ENCODE measurements around the gene NDUFB8. TPM values are rescaled to one million over a fixed set of nuclear protein-coding genes. Genes with fewer than 3 reads are reported as not detected.

Gene NDUFB8
- total RNA-seq, 2 donors from 2014 or later: 162 to 192 TPM

- Mint-ChIP-seq H3K4me1 (peaks cover 40% of the 10 kb centered on the region), H3K4me3 (peak overlapping the region; percentile 49), H3K9me3 (no peaks in the 10 kb centered on the region), H3K27ac (no peak overlapping the region), H3K27me3 (ENCODE audit: insufficient read depth) (peaks cover 100% of the 10 kb centered on the region), H3K36me3 (ENCODE audit: low read depth) (no peaks in the 10 kb centered on the region)
- Histone ChIP-seq H3K9me3 (ENCODE audit: control insufficient read depth, low read length) (no peaks in the 10 kb centered on the region), H3K4me1 (ENCODE audit: control insufficient read depth, insufficient read depth, low read length) (peaks cover 28% of the 10 kb centered on the region), H3K27me3 (ENCODE audit: control insufficient read depth, insufficient read depth, low read length, poor library complexity, severe bottlenecking) (peaks cover 97% of the 10 kb centered on the region), H3K9ac (ENCODE audit: extremely low read depth, low read length, poor library complexity, severe bottlenecking) (no peak overlapping the region), H3K36me3 (ENCODE audit: control insufficient read depth, insufficient read depth, low read length) (no peaks in the 10 kb centered on the region), H3K4me3 (ENCODE audit: low read length) (peak overlapping the region; percentile 67), H3K27ac (ENCODE audit: low read depth, low read length) (no peak overlapping the region)
- TF ChIP-seq, protein P1, sequence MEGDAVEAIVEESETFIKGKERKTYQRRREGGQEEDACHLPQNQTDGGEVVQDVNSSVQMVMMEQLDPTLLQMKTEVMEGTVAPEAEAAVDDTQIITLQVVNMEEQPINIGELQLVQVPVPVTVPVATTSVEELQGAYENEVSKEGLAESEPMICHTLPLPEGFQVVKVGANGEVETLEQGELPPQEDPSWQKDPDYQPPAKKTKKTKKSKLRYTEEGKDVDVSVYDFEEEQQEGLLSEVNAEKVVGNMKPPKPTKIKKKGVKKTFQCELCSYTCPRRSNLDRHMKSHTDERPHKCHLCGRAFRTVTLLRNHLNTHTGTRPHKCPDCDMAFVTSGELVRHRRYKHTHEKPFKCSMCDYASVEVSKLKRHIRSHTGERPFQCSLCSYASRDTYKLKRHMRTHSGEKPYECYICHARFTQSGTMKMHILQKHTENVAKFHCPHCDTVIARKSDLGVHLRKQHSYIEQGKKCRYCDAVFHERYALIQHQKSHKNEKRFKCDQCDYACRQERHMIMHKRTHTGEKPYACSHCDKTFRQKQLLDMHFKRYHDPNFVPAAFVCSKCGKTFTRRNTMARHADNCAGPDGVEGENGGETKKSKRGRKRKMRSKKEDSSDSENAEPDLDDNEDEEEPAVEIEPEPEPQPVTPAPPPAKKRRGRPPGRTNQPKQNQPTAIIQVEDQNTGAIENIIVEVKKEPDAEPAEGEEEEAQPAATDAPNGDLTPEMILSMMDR (conservative IDR thresholded peaks at IDR 0.05): peak; percentile 99
- peak; percentile 90 for DNase-seq
- 3 to 4% methylated on average over 19 to 58 of the region's 59 CpGs for WGBS, 2 experiments (ENCODE audit: insufficient coverage in 1 of 2, insufficient read length in 1 of 2)
Observed at GRCh38 chr10:100482181-100482833, 47.4 kb downstream of the NDUFB8 start.

DNA sequence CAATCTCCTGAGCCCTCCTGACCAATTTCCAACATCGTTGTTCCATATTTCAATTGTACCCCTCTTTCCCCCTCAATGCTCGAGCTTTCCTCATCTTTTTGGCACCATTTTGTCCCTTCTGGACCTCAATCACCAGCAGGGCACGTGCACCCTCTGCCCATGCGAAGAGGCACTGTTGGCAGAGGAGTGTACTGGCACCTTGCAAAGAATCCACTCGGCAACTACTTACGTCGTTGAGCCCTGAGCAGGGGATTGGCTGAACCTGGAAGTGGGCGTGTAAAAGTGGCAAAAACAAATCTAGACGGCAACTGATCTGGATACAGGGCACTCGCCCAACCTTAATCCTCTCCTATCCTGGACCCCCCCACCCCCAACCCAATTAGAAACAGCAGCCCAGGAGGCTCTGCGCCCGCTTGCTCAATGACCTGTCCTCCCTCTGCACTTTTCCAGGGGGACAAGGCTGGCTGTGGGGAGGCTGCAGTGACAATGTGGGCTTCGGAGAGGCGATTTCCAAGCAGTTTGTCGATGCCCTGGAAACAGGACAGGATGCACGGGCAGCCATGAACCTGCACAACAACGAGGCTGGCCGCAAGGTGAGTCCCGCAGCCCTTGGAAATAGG is 48.1 kb downstream of the NDUFB8 start:
- Mint-ChIP-seq H3K9me3 (no peaks in the 10 kb centered on the region), H3K36me3 (ENCODE audit: low read depth) (no peaks in the 10 kb centered on the region), H3K4me3 (peak overlapping the region; percentile 49), H3K4me1 (peaks cover 37% of the 10 kb centered on the region), H3K27me3 (ENCODE audit: insufficient read depth) (peaks cover 96% of the 10 kb centered on the region), H3K27ac (no peak overlapping the region)
- no peaks in the 10 kb centered on the region for H3K9me3 ChIP-seq (ENCODE audit: control insufficient read depth, low read length)
- no peak overlapping the region for H3K27ac ChIP-seq (ENCODE audit: low read depth, low read length)
- DNase-seq: peak; percentile 98
- H3K4me1 ChIP-seq (ENCODE audit: control insufficient read depth, insufficient read depth, low read length): peaks cover 26% of the 10 kb centered on the region
- no peaks in the 10 kb centered on the region for H3K36me3 ChIP-seq (ENCODE audit: control insufficient read depth, insufficient read depth, low read length)
- peaks cover 94% of the 10 kb centered on the region for H3K27me3 ChIP-seq (ENCODE audit: control insufficient read depth, insufficient read depth, low read length, poor library complexity, severe bottlenecking)
- no peak overlapping the region for H3K9ac ChIP-seq (ENCODE audit: extremely low read depth, low read length, poor library complexity, severe bottlenecking)
- 3 to 4% methylated on average over 14 to 19 of the region's 19 CpGs for WGBS, 2 experiments (ENCODE audit: insufficient coverage in 1 of 2, insufficient read length in 1 of 2)
- peak overlapping the region; percentile 67 for H3K4me3 ChIP-seq (ENCODE audit: low read length)
- TF ChIP-seq, protein P1 (conservative IDR thresholded peaks at IDR 0.05): no peak

DNA sequence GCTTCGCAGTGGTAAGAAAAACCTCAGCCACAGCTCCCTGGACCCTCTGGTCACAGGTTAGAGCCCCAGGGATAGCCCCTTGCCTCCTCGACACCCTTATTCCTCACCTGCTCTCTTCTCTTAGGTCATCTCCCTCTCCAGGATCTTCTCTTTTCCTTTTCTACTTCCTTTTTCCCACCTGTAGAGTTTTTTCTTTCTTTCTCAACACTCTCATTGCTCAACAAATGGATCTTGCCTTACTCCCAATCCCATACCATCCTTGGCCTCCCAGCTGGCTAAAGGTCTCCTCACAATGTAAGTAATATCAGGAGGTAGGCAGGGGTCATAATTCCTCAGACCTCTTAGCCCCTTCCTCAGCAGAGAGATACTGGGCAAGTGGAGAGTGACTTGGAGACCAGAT is 49.7 kb downstream of the NDUFB8 start:
- no peaks in the 10 kb centered on the region for H3K9me3 ChIP-seq (ENCODE audit: control insufficient read depth, low read length)
- DNase-seq: no peak
- H3K4me3 ChIP-seq (ENCODE audit: low read length): no peak overlapping the region
- H3K9me3 Mint-ChIP-seq: no peaks in the 10 kb centered on the region
- H3K4me1 ChIP-seq (ENCODE audit: control insufficient read depth, insufficient read depth, low read length): peaks cover 16% of the 10 kb centered on the region
- no peak overlapping the region for H3K9ac ChIP-seq (ENCODE audit: extremely low read depth, low read length, poor library complexity, severe bottlenecking)
- no peak overlapping the region for H3K4me3 Mint-ChIP-seq
- H3K36me3 Mint-ChIP-seq (ENCODE audit: low read depth): no peaks in the 10 kb centered on the region
- H3K27ac Mint-ChIP-seq: no peak overlapping the region
- TF ChIP-seq, protein P1 (conservative IDR thresholded peaks at IDR 0.05): no peak
- no peak overlapping the region for H3K27ac ChIP-seq (ENCODE audit: low read depth, low read length)
- no peaks in the 10 kb centered on the region for H3K36me3 ChIP-seq (ENCODE audit: control insufficient read depth, insufficient read depth, low read length)
- H3K27me3 ChIP-seq (ENCODE audit: control insufficient read depth, insufficient read depth, low read length, poor library complexity, severe bottlenecking): peaks cover 90% of the 10 kb centered on the region
- H3K4me1 Mint-ChIP-seq: peaks cover 21% of the 10 kb centered on the region
- 72 to 75% methylated on average over 2 of the region's 2 CpGs for WGBS, 2 experiments (ENCODE audit: insufficient coverage in 1 of 2, insufficient read length in 1 of 2)
- H3K27me3 Mint-ChIP-seq (ENCODE audit: insufficient read depth): peaks cover 95% of the 10 kb centered on the region

Data from endodermal cell (in vitro differentiated cells).